Astrocyte (in vitro differentiated cells and primary cell): ENCODE measurements around the gene DMRTA1. TPM values are rescaled to one million over a fixed set of nuclear protein-coding genes. Genes with fewer than 3 reads are reported as not detected.
A peak's percentile ranks its signal among the peaks of the same experiment; 100 is the strongest.

Experiments
- DNase-seq: peaks from one replicate; pipeline ENCODE4 v3.0.0-alpha.2; 2010; ENCODE audit warnings: low read depth
- FAIRE-seq: peaks from 2 replicates; lab custom pipeline; 2011; peaks lifted over from hg19 to GRCh38; lab: Jason Lieb, UNC
- H2AFZ ChIP-seq: 2 replicates; pipeline ENCODE4 v1.6.0; 2012; ENCODE audit warnings: low read depth, low read length, inconsistent platforms
- H3K27ac ChIP-seq: 2 replicates; pipeline ENCODE4 v1.5.1; 2011; ENCODE audit warnings: low read depth, low read length, inconsistent platforms
- H3K27me3 ChIP-seq: 2 replicates; pipeline ENCODE4 v1.6.0; 2011; ENCODE audit warnings: low read length, inconsistent platforms; ENCODE audit not compliant: insufficient read depth
- H3K36me3 ChIP-seq: 2 replicates; pipeline ENCODE4 v1.5.1; 2011; ENCODE audit warnings: low read length, inconsistent platforms; ENCODE audit not compliant: insufficient read depth
- H3K4me1 ChIP-seq: 2 replicates; pipeline ENCODE4 v1.5.1; 2011; ENCODE audit warnings: low read length, inconsistent platforms; ENCODE audit not compliant: insufficient read depth
- H3K4me2 ChIP-seq: 2 replicates; pipeline ENCODE4 v1.6.0; 2012; ENCODE audit warnings: low read length, inconsistent platforms
- H3K4me3 ChIP-seq: 2 replicates; pipeline ENCODE4 v1.5.1; 2011; ENCODE audit warnings: low read depth, mild to moderate bottlenecking, low read length, inconsistent platforms; ENCODE audit not compliant: insufficient read depth
- H3K79me2 ChIP-seq: 2 replicates; pipeline ENCODE4 v1.6.0; 2012; ENCODE audit warnings: mild to moderate bottlenecking, low read length, inconsistent platforms; ENCODE audit not compliant: insufficient read depth
- H3K9ac ChIP-seq: 2 replicates; pipeline ENCODE4 v1.6.0; 2012; ENCODE audit warnings: mild to moderate bottlenecking, low read length, inconsistent platforms
- H3K9me3 ChIP-seq: 2 replicates; pipeline ENCODE4 v1.5.1; 2012; ENCODE audit warnings: low read depth, mild to moderate bottlenecking, low read length, inconsistent platforms; ENCODE audit not compliant: insufficient read depth
- H4K20me1 ChIP-seq: 2 replicates; pipeline ENCODE4 v1.6.0; 2012; ENCODE audit warnings: low read length, inconsistent platforms; ENCODE audit not compliant: insufficient read depth
- H3K27ac Mint-ChIP-seq: one replicate; pipeline ENCODE4 v1.8.0; 2021; ENCODE audit warnings: mild to moderate bottlenecking, mixed read lengths; ENCODE audit not compliant: unreplicated experiment
- H3K27me3 Mint-ChIP-seq: one replicate; pipeline ENCODE4 v1.8.0; 2021; ENCODE audit warnings: low read depth, mixed read lengths; ENCODE audit not compliant: unreplicated experiment
- H3K36me3 Mint-ChIP-seq: one replicate; pipeline ENCODE4 v1.8.0; 2021; ENCODE audit warnings: low read depth, mixed read lengths; ENCODE audit not compliant: unreplicated experiment
- H3K4me1 Mint-ChIP-seq: one replicate; pipeline ENCODE4 v1.8.0; 2021; ENCODE audit warnings: low read depth, mixed read lengths; ENCODE audit not compliant: unreplicated experiment
- H3K4me3 Mint-ChIP-seq: one replicate; pipeline ENCODE4 v1.8.0; 2021; ENCODE audit warnings: mild to moderate bottlenecking, moderate library complexity, mixed read lengths; ENCODE audit not compliant: unreplicated experiment
- H3K9me3 Mint-ChIP-seq: one replicate; pipeline ENCODE4 v1.8.0; 2021; ENCODE audit warnings: mild to moderate bottlenecking, mixed read lengths; ENCODE audit not compliant: unreplicated experiment
- EZH2 ChIP-seq: IDR thresholded peaks from 2 replicates; pipeline ENCODE4 v1.6.1; 2012; ENCODE audit warnings: mild to moderate bottlenecking, low read length, inconsistent platforms; ENCODE audit not compliant: insufficient read depth
- total RNA-seq: library from RNA; stranded (reverse); gene quantifications from 2 replicates; pipeline ENCODE4 v1.2.1, GENCODE V29; 2021
- TF ChIP-seq, protein P1 (sequence below): IDR thresholded peaks from 2 replicates; pipeline ENCODE4 v1.5.1; 2011; ENCODE audit warnings: low read depth, mild to moderate bottlenecking, inconsistent platforms, low read length, moderate library complexity; ENCODE audit not compliant: insufficient read depth

The DMRTA1 gene
- total RNA-seq, 1 donor from 2014 or later: 6.1 TPM

DNA sequence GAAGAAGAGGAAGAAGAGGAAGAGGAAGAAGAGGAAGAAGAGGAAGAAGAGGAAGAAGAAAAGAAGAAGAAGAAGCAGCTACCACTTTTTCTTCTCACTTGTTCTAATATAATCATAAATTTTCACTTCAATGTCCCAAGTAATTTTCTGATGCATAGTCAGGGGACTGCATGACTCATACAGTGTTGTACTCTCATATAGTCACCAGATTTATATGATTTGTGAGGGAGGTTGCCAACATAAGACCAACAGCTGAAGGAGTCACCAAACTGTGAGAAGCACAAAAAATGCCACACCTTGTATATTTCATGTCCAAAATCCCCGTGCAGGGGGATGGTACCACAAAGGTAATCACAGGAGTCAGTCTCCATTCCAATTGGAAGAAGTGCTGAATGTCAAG, 32.7 kb upstream of the DMRTA1 start:
- Mint-ChIP-seq H3K9me3 (no peaks in the 10 kb centered on the region), H3K4me1 (peaks cover 21% of the 10 kb centered on the region), H3K4me3 (no peak overlapping the region), H3K27ac (no peak overlapping the region), H3K27me3 (no peaks in the 10 kb centered on the region), H3K36me3 (peaks cover 1% of the 10 kb centered on the region)
- Histone ChIP-seq H2AFZ (no peak overlapping the region), H3K27ac (no peak overlapping the region), H3K36me3 (no peaks in the 10 kb centered on the region), H4K20me1 (no peaks in the 10 kb centered on the region), H3K4me3 (no peak overlapping the region), H3K9ac (no peak overlapping the region), H3K9me3 (no peaks in the 10 kb centered on the region), H3K79me2 (no peaks in the 10 kb centered on the region), H3K4me1 (peaks cover 19% of the 10 kb centered on the region), H3K27me3 (no peaks in the 10 kb centered on the region), H3K4me2 (no peak overlapping the region)
- TF ChIP-seq, protein P1, sequence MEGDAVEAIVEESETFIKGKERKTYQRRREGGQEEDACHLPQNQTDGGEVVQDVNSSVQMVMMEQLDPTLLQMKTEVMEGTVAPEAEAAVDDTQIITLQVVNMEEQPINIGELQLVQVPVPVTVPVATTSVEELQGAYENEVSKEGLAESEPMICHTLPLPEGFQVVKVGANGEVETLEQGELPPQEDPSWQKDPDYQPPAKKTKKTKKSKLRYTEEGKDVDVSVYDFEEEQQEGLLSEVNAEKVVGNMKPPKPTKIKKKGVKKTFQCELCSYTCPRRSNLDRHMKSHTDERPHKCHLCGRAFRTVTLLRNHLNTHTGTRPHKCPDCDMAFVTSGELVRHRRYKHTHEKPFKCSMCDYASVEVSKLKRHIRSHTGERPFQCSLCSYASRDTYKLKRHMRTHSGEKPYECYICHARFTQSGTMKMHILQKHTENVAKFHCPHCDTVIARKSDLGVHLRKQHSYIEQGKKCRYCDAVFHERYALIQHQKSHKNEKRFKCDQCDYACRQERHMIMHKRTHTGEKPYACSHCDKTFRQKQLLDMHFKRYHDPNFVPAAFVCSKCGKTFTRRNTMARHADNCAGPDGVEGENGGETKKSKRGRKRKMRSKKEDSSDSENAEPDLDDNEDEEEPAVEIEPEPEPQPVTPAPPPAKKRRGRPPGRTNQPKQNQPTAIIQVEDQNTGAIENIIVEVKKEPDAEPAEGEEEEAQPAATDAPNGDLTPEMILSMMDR: no peak
- TF ChIP-seq EZH2: no peak
- no peak for DNase-seq
- FAIRE-seq: no peak

DNA sequence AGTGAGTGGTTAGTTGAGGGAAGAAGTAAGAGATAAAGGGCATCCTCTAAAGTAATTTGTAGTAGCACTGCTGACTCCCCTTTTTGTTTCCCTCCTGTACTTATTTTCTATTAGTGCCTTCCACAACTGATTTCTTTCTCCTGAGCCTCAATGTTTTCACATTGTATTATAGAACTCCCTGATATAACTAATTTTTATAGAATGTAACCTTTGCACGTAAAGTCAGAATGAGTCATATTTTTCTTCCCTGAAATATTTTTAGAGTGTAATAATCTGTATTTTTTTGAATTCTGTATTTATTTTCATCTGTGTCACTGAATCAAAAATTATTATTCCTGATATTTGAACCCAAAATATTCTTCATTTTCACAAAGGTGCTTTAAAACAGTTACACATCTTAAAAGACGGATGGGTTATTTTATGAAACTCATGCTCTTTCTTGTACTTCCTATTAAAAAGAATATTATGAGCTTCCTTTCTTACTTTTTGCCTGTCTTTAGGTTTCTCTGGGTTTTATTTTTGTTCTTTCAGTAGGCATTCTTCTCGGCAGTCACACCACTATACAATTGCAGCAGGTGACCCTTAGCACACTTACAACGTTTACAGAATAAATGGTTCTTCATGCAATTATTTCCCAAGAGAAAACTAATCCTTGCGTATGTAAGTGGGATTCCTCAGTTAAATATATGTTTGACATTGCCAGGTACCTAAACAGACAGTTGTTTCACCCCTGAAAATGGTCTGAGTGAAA, 30.5 kb upstream of the DMRTA1 start:
- Histone ChIP-seq H3K4me3 (no peak overlapping the region), H3K36me3 (no peaks in the 10 kb centered on the region), H3K9me3 (no peaks in the 10 kb centered on the region), H4K20me1 (no peaks in the 10 kb centered on the region), H2AFZ (no peak overlapping the region), H3K9ac (peak overlapping the region; percentile 56), H3K79me2 (no peaks in the 10 kb centered on the region), H3K27me3 (no peaks in the 10 kb centered on the region), H3K27ac (peak overlapping the region; percentile 75), H3K4me1 (peaks cover 19% of the 10 kb centered on the region), H3K4me2 (peak overlapping the region; percentile 74)
- H3K27ac Mint-ChIP-seq: no peak overlapping the region
- DNase-seq (no peak), FAIRE-seq (no peak)
- H3K36me3 Mint-ChIP-seq: peaks cover 1% of the 10 kb centered on the region
- H3K4me3 Mint-ChIP-seq: no peak overlapping the region
- H3K27me3 Mint-ChIP-seq: no peaks in the 10 kb centered on the region
- no peaks in the 10 kb centered on the region for H3K9me3 Mint-ChIP-seq
- no peak for TF ChIP-seq EZH2
- TF ChIP-seq, protein P1: no peak
- peaks cover 23% of the 10 kb centered on the region for H3K4me1 Mint-ChIP-seq

DNA sequence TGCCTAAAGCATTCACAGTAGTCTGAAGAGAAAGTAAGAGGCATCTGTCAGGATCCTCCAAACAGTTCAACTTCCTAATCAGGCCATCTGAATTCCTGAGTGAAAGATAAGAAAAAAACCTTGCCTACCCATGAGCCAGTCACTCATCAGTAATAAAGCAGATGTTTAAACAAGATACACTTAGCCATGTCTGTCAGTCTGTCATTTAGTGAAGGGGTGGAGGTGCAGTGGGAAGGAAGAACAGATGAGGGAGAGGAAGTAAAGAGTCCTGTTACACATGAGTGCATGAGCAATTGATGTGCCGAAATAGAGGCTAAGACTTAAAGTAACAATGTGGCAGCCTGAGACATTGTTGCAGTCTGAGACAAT, 29.9 kb upstream of the DMRTA1 start:
- Histone ChIP-seq H2AFZ (no peak overlapping the region), H3K4me1 (peaks cover 19% of the 10 kb centered on the region), H3K79me2 (no peaks in the 10 kb centered on the region), H3K27me3 (no peaks in the 10 kb centered on the region), H3K27ac (peak overlapping the region; percentile 75), H3K36me3 (no peaks in the 10 kb centered on the region), H3K9ac (peak overlapping the region; percentile 56), H3K9me3 (no peaks in the 10 kb centered on the region), H3K4me3 (peak overlapping the region; percentile 10), H4K20me1 (no peaks in the 10 kb centered on the region), H3K4me2 (peak overlapping the region; percentile 74)
- H3K9me3 Mint-ChIP-seq: no peaks in the 10 kb centered on the region
- DNase-seq (peak; percentile 63), FAIRE-seq (no peak)
- no peak overlapping the region for H3K4me3 Mint-ChIP-seq
- peaks cover 1% of the 10 kb centered on the region for H3K36me3 Mint-ChIP-seq
- H3K4me1 Mint-ChIP-seq: peaks cover 27% of the 10 kb centered on the region
- no peak overlapping the region for H3K27ac Mint-ChIP-seq
- H3K27me3 Mint-ChIP-seq: no peaks in the 10 kb centered on the region
- no peak for TF ChIP-seq EZH2
- TF ChIP-seq, protein P1: no peak
